Myocyte (in vitro differentiated cells): ENCODE measurements around the gene CEP78. TPM values are rescaled to one million over a fixed set of nuclear protein-coding genes. Genes with fewer than 3 reads are reported as not detected.
"Not testable (repeated sequence)": the region's sequence is repeated elsewhere in the genome, so short reads cannot be mapped to it uniquely, and the experiment has no call there.

Experiments used
- DNase-seq: peaks from one replicate; pipeline ENCODE4 v3.0.0-alpha.2; 2012; ENCODE audit warnings: low read depth
- total RNA-seq: library from RNA; depleted of rRNA; stranded (reverse); fragments of >200 nt; gene quantifications from 2 replicates; pipeline ENCODE4 v1.2.3, GENCODE V29; 2014

Gene CEP78
- total RNA-seq, 1 donor from 2014 or later, result 11.3 TPM

DNA sequence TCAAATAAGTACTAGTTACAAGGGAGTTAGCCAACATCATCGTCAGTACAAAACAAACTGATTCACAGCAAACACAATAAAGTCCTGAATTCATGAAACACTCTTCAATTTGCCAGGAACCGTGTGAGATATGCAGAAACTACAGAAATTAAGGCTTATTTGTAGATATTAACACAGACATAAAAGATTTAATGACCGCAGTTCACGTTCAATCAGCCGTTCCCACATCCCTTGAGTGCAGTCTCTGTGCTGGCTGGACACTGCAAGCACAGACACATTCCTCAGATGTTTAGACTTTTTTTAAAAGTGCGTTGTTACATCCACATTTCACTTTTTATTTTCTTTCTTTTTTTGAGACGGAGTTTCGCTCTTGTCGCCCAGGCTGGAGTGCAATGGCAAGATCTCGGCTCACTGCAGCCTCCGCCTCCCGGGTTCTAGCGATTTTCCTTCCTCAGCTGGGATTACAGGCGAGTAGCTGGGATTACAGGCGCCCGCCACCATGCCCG, 566 bp upstream of the CEP78 start:
- peak; percentile 30 for DNase-seq

DNA sequence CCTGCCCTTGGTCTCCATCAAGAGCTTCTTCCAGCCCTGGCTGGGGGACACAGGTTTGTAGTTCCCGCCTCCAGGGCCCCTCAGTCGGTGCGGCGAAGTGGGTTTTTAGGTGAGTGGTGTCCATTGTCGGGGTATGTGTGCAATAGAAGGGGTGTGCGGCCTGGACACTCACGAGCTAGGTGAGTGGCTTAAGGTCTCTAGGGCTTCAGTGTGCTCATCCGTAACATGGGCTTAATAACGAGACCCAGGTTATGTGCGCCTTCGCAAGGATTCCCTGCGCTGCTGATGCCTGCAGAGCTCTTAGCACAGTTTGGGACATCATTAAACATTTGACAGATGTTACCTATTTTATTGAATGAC, 656 bp downstream of the CEP78 start:
- DNase-seq, result no peak

DNA sequence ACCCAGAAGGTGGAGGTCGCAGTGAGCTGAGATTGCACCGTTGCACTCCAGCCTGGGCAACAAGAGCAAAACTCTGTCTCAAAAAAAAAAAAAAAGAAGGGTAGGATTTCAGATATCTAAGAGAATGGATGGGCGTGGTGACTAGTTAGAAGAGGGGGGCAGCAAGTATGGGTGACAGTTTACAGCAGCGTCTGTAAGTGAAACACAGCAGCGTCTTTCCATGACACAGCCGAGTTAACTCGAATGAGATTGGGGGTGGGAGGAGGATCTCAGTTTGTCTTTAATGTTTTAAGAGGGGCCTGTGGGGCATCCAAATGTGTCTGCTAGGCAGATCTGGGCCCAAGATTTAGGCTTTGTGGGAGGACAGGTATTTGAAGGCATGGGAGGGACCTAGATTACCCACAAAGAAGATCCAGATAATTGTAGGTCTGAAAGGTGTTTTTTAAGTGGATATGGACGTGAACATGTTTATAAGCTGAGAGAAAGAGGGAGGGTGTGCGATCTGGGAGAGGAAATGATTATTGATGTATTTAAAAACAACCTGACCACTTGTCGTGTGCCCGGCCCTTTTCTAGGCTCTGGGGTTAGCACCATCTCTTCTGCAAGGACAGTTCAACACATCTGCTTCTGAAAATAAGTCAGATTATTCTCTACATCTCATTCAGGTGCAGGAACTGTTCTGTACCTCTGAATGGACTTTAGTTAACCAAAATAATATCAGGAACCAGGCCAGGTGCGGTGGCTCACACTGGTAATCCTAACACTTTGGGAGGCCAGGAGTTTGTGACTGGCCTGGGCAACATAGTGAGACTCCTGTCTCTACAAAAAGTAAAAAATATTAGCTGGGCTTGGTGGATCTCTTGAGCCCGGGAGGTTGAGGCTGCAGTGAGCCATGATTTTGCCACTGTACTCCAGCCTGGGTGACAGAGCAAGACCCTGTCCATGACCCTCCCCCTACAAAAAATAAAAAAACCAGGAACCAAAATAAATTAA, 2.5 kb downstream of the CEP78 start:
- no peak for DNase-seq

DNA sequence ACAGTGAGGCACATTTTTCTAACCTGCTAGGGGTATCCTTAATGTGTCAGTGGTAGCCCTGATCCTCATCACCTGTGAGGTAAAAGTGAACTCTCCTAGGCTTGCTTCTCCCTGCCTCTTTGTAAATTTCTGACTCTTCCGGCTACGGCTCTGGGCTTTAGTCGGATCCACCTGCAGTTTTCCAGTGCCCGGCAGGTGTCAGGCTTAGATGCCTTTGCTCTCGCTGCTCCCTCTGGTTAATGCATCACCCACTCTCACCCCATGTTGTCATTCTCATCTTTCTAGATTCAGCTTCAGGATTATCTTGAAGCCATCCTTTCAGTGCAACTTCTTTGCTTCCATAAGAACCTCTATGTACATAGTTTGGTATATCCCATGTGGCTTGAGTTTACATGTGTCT, 3.6 kb downstream of the CEP78 start:
- no peak for DNase-seq

DNA sequence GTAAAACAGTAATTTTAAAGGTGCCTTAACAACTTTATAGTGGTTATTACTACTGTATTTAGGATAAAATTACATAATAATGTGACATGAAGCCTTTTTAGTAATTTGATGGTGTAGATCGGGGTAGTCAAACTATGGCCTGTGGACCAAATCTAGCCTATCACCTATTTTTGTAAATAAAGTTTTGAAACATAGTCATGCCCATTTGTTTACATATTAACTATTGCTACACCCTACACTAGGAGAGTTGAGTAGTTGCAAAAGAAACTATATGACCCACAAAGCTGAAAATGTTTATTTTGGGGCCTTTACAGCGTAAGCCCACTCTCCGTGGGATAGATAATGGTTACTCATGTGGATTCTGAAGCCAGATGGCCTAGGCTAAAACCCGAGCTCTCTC, 6.2 kb downstream of the CEP78 start:
- no peak for DNase-seq

DNA sequence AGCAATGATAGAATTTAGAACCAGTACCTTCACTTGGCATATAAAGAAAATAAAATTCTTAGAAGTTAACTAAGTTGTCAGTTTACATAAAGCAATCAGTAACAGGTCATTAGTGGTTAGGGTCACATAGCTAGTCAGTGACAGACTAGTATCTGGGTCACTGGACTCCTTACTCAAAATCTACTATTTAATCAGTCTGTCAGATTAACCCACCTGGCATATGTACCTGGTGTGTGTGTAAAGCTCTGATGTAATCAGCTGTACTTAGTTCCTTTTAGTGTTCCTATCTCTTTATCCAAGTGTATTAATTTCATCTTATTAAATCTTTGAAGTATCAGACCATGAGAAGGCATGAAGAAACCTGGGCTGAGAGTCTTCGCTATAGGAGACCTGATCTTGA, 7.3 kb downstream of the CEP78 start:
- no peak for DNase-seq

DNA sequence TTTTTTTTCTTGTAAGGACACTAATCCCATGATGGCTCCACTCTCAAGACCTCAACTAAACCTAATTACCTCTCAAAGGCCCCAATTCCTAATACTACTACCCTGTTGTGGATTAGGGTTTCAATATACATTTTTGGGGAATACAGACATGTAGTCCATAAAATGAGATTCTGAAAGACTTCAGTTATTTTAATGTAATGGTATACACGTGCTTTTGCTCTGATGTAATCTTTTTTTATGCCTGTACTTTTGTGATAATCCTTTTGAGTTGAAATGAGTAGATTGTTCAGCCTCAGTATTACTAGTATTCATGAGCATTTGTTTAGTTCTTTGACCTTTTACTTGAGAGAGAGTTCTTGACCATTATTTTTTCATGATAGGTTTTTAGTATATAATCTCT, 9.5 kb downstream of the CEP78 start:
- no peak for DNase-seq

DNA sequence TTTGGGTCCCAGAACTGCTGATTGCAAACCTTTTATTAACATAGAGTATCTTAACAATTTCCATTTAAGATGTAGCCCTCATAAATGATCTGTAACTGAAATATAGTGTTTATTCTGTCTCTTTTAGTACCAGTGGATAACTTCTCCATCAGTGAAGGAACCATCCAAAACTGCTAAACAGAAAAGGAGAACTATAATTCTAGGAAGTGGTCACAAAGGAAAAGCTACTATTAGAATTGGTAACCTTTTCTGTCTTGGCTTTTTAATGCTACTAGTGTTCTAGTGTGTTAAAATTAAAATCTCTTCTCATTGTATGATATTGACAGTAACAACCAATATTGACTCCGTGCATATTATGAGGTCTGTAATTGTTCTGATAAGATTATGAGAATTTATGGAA, 12.8 kb downstream of the CEP78 start:
- no peak for DNase-seq

DNA sequence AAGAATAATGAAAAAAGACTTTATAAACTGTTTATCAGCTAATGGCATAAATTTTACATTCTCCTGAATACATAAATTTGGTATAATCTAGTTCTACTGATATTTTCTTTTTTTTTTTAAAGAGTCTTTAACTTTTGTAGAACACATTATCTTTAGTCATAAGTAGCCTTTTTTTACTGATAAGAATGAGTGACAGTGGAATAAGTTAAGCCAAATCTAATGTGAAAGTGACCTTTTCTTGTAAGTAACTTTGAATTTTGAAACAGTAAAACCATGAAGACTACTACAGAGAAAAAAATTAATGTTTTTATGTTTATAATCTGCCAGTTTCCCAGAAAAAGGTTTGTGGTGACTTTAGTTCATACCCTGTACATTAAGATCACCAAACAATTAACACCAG, 13.7 kb downstream of the CEP78 start:
- DNase-seq, result no peak

DNA sequence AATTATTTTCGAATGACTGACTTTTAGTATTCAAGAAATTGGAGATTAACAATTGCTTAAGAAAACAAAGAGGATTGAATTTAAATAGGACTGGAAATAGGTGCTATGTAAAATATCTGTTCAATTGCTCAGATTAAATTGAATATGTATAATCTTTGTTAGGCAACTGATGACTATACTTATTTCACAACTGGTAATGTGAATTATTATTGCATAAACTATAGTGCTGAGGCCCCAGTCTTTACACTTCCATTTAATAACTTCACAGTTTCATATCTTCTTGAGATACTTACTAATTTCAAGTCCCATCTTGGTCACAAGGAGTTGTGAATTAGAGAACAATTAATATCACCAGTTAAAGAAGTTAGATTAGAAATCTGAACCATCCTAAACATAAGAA, 16.7 kb downstream of the CEP78 start:
- DNase-seq, result no peak

DNA sequence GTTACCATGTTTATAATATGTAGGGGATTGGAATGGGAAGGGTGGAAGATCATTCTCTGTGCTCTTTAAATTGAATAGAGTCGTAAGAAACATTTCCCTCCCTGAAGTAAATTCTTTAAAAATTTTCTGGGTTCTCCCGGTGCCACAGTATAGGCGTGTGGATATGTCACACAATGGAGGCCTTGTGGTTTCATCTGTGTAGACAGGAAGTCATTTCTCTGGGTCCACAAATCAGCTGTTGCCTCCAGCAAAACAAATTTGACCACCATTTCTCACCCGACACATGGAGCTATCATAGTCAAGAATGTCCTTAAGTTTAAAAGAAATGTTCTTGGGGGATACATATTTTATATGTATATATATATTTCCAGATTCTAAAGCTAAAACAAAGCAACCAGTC, 17.4 kb downstream of the CEP78 start:
- DNase-seq, result no peak

DNA sequence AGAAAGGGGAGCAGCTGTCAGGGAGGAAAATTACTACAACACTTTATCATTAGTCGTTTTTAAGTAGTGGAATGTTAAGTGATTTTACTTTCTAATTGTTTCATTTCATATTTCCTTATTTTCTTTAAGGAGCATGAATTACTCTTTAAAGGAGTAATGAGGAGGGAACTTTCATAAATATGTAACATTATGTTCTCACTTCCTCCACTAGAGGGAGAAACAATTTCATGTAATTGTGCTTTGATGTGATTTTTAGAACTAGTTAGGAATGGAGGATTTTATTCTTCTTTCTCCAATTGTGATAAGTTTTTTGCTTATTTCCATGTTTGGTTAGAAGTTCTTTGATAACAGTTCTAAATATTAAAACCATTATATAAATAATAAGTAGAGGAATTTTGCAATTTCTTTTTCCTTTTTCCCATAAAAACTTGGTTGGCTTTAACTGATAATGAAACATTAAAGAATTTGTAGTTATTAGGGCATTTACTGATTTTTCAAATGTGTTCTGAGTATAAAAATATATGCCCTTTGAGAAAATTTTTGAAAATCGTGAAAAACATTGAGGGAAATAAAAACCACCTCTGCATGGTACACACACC, 25.6 kb downstream of the CEP78 start:
- DNase-seq, result peak; percentile 58

DNA sequence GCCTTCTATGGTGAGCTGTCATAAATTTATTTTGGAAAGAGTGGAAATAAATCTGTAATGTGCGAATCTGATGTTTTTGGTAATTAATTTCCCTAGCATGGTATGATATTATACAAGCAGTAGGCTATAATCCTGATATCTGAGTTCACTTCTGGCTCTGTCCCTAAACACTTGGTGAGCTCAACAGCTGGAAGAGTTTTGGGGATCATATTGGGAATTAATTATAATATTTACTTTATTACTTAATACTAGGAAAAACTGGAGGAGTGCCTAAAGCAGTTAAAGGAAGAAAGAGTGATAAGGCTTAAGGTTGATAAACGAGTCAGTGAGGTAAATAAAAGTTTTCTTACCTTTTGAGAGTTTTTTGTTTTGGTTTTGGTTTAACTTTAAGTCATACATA, 26.8 kb downstream of the CEP78 start:
- no peak for DNase-seq

DNA sequence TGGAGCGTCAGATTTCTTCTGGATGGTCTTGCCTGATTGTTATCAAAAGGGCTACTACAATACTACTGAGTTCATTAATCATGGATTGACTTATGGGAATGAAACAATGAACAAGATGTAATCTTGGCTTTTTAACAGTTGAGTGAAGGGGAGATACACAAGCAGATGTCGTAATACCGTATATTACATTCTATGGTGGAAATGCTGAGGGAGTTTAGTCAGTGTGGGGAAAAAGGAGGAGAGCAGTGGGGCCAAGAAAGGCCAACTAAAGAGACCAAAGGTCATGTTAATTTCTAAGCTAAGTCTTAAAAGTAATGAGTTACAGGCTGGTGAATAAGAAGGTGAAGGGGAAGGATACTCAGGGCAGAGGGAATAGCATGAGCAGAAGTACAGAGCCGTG, 32.0 kb downstream of the CEP78 start:
- no peak for DNase-seq

DNA sequence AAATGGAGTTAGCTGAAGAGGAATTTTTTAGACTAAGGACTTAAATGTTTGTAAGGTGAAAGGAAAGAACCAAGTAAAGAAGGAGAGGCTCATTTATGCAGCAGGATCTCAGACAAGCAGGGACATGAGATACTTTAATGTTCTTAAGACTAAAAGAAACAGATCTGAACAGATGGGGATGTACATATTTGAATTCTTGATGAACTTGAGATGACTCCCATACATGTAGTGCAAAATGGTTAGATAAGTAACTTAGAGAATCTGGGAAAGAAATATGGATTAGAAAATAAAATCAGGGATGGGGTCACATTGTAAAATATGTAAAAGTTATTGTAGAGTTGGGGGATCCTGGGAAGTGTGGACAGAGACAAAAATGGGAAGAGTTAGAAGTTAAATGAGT, 33.9 kb downstream of the CEP78 start:
- DNase-seq, result no peak

DNA sequence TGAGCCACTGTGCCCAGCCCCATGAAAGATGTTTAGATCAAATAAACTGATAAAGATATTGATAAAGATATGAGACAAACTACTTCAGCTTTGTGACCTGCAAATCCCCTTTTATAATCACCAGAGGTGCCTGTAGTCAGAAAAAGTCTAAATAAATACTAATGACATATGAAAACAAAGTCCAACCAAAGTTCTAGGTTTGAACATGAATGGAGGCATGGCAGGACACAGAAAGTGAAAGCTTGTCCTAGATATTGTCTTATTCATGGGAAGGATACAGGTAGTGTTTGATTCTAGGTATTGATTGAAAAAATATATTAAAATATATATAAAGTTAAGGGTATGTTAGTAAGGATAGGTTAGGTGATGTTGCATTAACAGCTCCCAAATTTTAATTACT, 36.4 kb downstream of the CEP78 start:
- DNase-seq, result no peak

DNA sequence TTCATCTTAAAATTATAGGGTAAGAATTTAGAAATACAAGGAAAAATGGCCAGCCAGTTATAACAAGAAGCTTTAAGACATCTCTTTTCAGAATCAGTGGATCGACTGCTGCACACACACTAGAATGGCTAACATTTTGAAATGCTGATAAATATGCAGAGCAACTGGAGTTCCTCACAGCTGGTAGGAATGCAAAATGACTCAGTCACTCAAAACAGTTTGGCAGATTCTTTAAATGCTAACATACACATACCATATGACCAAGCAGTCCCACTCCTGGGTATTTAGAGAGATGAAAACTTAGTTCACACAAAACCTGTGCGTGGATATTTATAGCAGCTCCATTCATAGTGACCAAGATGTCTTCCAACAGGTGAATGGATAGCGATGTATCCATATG, 37.9 kb downstream of the CEP78 start:
- DNase-seq, result no peak

DNA sequence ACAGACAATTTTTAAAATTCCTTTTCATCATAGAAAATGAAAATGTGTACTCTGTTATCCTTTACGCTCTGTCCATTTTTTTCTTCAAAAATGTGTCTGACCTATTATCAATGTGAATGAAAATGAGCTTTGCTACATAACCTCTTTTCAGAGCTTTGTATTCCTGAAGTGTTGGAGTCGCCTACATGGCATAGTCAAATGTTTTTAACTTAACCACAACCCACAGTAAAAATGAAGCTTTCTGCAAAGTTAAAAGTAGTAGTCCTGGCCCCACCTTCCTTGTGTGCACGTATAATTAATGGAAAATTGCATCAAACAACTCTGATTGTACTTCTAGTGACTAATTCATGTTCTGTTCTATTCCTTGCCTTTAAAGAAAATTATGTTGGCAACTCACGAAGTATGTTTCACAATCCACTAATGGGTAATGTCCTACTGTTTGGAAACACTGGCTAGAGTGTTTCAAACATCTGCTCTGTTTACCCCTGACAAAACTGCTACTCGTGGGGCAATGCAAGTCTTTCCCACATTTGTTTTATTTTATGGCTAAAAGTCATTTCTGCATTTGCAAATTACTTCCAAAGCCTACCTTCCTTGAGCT, 42.4 kb downstream of the CEP78 start:
- peak; percentile 54 for DNase-seq

DNA sequence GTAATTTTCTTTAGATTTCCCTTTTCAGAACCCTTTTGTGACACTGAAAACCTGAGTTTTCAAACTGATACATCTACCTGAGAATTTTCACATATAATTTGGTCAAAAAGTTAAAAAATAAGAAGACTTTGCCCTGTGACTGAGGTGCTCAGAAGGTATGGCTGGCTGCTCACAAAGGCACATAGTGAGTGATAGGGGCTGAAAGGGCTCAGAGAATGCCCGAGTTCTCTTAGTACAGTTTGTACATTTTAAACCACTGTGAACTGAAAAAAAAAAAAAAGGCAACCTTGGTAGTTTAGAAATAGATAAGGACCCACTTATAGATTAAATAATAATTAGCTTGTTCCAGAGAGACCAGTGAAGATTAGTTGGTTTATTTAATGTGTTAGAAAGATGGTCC, 42.9 kb downstream of the CEP78 start:
- DNase-seq, result no peak

DNA sequence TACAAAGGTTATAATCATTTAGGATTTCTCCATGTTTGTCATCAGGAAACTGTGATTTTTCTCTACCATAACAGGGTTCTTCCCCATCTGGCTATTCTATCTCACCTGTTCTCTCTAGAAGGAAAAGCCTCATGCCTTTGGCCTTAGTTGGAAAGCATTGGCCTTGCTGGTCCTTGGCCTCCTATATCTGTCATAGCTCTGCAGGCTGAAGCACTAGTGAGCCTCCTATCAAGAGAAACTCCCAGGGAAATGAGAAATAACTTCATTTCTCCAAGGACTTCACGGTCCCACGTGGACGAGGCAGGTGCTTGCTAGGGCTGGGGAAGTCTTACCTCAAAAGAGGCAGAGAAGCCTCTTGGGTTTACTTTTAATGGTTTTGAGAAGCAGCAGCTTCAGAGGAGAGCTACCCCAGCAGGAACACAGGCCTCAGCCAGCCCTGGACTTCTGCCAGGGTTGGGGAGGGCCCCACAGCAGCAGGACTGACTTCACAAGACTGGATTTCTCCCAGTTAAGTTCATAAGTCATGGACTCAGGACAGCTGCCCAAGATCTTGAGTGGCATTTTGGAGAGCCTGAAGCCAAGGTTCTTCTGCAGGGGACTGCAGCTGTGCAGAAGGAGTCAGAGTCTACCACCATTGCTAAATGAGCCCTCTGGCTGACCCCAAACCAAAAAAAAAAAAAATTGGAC, 45.2 kb downstream of the CEP78 start:
- DNase-seq, result peak; percentile 98

DNA sequence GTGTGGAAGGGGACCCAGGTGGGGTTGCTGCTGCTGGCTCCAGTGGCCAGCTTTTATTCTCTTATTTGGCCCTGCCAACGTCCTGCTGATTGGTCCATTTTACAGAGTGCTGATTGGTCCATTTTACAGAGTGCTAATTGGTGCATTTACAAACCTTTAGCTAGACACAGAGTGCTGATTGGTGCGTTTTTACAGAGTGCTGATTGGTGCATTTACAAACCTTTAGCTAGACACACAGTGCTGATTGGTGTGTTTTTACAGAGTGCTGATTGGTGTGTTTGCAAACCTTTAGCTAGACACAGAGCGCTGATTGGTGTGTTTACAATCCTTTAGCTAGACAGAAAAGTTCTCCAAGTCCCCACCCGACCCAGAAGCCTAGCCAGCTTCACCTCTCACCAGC, 48.3 kb downstream of the CEP78 start:
- DNase-seq, result not testable (repeated sequence)

DNA sequence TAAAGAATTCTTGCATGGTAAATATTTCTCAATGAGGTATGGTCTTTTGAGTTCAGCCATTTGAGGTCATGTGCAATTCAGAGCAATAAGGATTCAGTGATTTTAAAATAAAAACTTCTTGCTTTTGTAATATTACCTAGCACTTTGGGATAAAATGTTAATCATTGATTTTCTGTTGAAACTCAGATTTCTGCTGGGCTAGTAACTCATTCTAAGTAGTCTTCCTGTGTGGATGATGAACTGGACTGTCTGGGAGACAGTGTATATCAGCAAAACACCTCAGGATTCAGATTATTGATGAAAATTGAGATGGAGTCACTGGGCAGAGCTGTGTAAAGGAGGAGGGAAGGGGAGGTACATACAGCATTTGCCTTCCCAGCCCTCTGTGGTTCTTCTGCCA, 50.2 kb downstream of the CEP78 start:
- DNase-seq, result no peak
